BE2C (cell line): ENCODE results near the gene KLHL26.

Experiments
- DNase-seq: peaks from one replicate; pipeline ENCODE4 v3.0.0-alpha.2; 2020
- H3K27me3 ChIP-seq: fragments of 250-450 bp; sonication (Bioruptor Pico); 2 replicates; pipeline ENCODE4 v1.5.1; 2020; ENCODE audit warnings: mild to moderate bottlenecking
- H3K36me3 ChIP-seq: fragments of 250-450 bp; sonication (Bioruptor Pico); 2 replicates; pipeline ENCODE4 v1.5.1; 2020; ENCODE audit warnings: mild to moderate bottlenecking
- H3K4me1 ChIP-seq: fragments of 250-450 bp; sonication (Bioruptor Pico); 2 replicates; pipeline ENCODE4 v1.5.1; 2020
- H3K4me3 ChIP-seq: 2 replicates; pipeline ENCODE4 v1.5.1; 2011; ENCODE audit warnings: low read depth, low read length
- H3K9me3 ChIP-seq: fragments of 250-450 bp; sonication (Bioruptor Pico); 2 replicates; pipeline ENCODE4 v1.5.1; 2020
- TF ChIP-seq, protein P1 (sequence below): IDR thresholded peaks from 2 replicates; pipeline ENCODE4 v1.5.1; 2012; ENCODE audit warnings: mild to moderate bottlenecking, low read depth, low read length

The KLHL26 gene

DNA sequence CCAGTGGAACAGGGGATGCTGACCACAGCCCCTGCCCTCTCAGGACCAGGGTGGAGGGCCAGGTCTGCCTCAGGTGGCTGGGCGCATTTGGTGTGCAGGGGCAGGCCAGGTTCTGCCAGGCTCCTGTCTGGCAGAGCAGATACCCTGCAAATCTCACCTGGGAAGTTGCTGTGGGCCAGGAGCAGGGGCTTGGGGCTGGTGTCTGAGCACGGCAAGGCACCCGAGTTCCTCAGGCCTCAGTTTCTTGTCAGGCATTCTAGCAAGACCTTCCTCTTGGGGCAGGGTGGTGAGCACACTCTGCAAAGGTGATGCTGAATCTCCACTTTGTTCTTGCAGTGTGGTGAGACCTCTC is 47.8 kb downstream of the KLHL26 start:
- DNase-seq: no peak
- Histone ChIP-seq H3K36me3 (no peaks in the 10 kb centered on the region), H3K4me3 (peak overlapping the region; percentile 64), H3K9me3 (no peaks in the 10 kb centered on the region), H3K4me1 (no peaks in the 10 kb centered on the region), H3K27me3 (no peaks in the 10 kb centered on the region)
- TF ChIP-seq, protein P1, sequence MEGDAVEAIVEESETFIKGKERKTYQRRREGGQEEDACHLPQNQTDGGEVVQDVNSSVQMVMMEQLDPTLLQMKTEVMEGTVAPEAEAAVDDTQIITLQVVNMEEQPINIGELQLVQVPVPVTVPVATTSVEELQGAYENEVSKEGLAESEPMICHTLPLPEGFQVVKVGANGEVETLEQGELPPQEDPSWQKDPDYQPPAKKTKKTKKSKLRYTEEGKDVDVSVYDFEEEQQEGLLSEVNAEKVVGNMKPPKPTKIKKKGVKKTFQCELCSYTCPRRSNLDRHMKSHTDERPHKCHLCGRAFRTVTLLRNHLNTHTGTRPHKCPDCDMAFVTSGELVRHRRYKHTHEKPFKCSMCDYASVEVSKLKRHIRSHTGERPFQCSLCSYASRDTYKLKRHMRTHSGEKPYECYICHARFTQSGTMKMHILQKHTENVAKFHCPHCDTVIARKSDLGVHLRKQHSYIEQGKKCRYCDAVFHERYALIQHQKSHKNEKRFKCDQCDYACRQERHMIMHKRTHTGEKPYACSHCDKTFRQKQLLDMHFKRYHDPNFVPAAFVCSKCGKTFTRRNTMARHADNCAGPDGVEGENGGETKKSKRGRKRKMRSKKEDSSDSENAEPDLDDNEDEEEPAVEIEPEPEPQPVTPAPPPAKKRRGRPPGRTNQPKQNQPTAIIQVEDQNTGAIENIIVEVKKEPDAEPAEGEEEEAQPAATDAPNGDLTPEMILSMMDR: no peak

DNA sequence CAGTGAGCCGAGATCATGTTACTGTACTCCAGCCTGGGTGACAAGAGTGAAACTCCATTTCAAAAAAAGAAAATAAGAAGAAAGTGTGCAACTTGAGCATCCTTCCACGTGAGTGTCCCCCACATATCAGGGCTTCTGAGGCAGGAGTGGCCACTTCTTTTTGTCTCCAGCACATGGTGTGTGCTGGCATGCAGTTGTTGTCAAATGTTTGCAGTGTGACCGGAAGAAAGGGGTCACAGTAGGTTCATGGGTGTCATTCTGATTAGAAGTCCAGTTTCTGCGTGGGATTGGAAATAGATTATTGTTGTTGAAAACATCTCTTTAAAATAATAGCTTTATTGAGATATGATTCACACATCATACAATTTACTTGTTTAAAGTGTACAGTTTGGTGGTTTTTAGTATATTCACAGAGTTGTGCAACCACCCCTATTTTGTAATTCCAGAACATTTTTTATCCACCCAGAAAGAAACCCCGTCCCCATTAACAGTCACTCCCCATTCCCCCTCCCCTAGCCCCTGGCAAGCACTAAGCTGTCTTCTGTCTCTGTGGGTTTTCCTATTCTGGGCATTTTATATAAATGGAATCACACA is 48.9 kb downstream of the KLHL26 start:
- no peaks in the 10 kb centered on the region for H3K27me3 ChIP-seq
- H3K4me3 ChIP-seq: no peak overlapping the region
- no peak for DNase-seq
- H3K9me3 ChIP-seq: no peaks in the 10 kb centered on the region
- TF ChIP-seq, protein P1: no peak
- no peaks in the 10 kb centered on the region for H3K4me1 ChIP-seq
- no peaks in the 10 kb centered on the region for H3K36me3 ChIP-seq

DNA sequence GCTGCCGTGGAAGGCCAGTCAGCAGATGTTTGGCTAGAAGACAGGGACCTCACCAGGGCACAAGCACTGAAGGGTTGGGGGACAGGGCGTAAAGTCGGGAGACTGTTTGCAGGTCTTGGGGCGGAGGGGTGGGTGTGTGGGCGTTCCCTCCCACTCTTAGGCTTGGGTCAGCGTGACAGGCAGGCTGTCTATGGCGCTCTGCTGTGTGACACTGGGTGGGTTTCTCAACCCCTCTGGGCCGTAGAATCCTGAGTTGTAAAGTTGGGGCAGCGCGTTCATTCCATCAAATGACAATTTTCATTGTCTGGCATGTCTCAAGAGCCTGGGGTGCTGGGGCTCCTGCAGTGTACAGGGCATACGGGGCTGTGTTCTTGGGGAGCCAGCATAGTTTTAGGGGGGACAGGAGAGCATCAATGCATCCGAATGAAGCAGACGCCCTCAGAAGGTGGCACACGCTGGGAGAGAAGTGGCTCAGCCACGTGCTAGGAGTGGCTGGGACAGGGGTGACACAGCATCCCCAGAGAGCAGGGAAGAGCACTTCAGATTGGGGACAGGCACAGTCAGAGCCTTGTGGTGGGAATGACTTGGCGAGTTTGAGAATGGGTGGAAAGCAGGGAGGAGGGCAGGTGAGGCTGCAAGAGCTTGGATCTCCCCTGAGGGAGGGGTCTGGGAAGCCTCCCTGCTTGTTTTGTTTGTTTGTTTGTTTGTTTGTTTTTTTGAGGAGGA is 51.1 kb downstream of the KLHL26 start:
- Histone ChIP-seq H3K4me1 (no peaks in the 10 kb centered on the region), H3K27me3 (no peaks in the 10 kb centered on the region), H3K9me3 (no peaks in the 10 kb centered on the region), H3K4me3 (no peak overlapping the region), H3K36me3 (no peaks in the 10 kb centered on the region)
- TF ChIP-seq, protein P1: no peak
- DNase-seq: no peak

DNA sequence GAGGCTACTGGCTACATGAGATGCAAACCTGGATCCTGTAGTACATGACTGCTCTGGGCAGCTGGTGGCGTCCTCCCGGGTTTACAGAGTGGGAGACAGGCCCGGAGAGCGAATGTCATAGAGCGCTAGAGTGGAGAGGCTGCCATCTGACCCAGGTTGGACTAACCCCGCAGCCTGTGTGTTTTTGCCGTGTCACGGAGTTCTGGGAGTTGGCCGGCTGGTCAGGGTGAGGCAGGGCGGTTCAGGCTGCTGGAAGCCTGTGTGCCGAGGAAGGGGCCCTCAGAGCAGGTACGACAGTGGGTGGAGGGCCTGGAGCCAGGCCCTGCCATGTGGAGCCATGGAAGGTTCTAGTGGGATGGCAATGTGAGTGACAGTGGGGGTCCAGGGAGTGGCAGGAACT is 59.2 kb downstream of the KLHL26 start:
- Histone ChIP-seq H3K4me3 (no peak overlapping the region), H3K27me3 (no peaks in the 10 kb centered on the region), H3K4me1 (peaks cover 13% of the 10 kb centered on the region), H3K9me3 (no peaks in the 10 kb centered on the region; the same call in 1 of the 2 replicates), H3K36me3 (no peaks in the 10 kb centered on the region)
- TF ChIP-seq, protein P1: no peak
- no peak for DNase-seq

DNA sequence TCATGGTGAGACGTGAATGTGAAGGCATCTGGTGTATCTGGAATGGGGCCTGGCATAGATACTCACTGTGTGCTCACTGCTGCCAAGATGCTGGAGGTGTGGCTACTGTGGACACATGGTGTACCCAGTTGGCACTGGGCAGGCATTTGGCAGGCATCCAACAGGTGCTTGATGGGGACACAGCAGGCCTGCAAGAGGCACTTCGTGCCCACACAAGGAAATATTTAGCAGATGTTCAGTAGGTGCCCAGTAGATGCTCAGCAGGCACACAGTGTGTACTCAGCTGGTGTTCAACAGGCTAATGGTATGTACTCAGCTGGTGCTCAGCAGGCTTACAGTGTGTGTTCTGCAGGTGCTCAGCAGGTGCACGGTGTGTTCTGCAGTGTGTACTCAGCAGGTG is 60.9 kb downstream of the KLHL26 start:
- TF ChIP-seq, protein P1: no peak
- H3K9me3 ChIP-seq: no peaks in the 10 kb centered on the region; the same call in 1 of the 2 replicates
- no peaks in the 10 kb centered on the region for H3K36me3 ChIP-seq
- H3K4me3 ChIP-seq: no peak overlapping the region
- no peaks in the 10 kb centered on the region for H3K27me3 ChIP-seq
- no peak for DNase-seq
- H3K4me1 ChIP-seq: peaks cover 18% of the 10 kb centered on the region
